Neural crest cell (in vitro differentiated cells): ENCODE data around the gene ACKR1. TPM values are rescaled to one million over a fixed set of nuclear protein-coding genes. Genes with fewer than 3 reads are reported as not detected.

ENCODE experiments used
- DNase-seq: peaks from one replicate; pipeline ENCODE4 v3.0.0; 2021; ENCODE audit warnings: low read depth, mixed read lengths, low spot score
- H3K27ac Mint-ChIP-seq: one replicate; pipeline ENCODE4 v1.8.0; 2021; ENCODE audit warnings: mild to moderate bottlenecking, mixed read lengths; ENCODE audit not compliant: unreplicated experiment
- H3K27me3 Mint-ChIP-seq: 2 replicates; pipeline ENCODE4 v1.8.0; 2021; ENCODE audit warnings: low read depth, mild to moderate bottlenecking, mixed read lengths
- H3K36me3 Mint-ChIP-seq: 2 replicates; pipeline ENCODE4 v1.8.0; 2021; ENCODE audit warnings: low read depth, mild to moderate bottlenecking, mixed read lengths
- H3K4me1 Mint-ChIP-seq: 2 replicates; pipeline ENCODE4 v1.8.0; 2021; ENCODE audit warnings: mixed read lengths
- H3K4me3 Mint-ChIP-seq: one replicate; pipeline ENCODE4 v1.8.0; 2021; ENCODE audit warnings: mild to moderate bottlenecking, mixed read lengths
- H3K9me3 Mint-ChIP-seq: 2 replicates; pipeline ENCODE4 v1.8.0; 2021; ENCODE audit warnings: mixed read lengths
- CTCF ChIP-seq: fragments of 200-600 bp; sonication (generic); conservative IDR thresholded peaks from 2 replicates; pipeline ENCODE4 v1.5.0; 2021; ENCODE audit warnings: antibody characterized with exemption, mild to moderate bottlenecking
- total RNA-seq: library from RNA; stranded (reverse); gene quantifications from 2 replicates; pipeline ENCODE4 v1.2.1, GENCODE V29; 2021

The ACKR1 gene
- total RNA-seq, 1 donor from 2014 or later = 0.98 TPM

DNA sequence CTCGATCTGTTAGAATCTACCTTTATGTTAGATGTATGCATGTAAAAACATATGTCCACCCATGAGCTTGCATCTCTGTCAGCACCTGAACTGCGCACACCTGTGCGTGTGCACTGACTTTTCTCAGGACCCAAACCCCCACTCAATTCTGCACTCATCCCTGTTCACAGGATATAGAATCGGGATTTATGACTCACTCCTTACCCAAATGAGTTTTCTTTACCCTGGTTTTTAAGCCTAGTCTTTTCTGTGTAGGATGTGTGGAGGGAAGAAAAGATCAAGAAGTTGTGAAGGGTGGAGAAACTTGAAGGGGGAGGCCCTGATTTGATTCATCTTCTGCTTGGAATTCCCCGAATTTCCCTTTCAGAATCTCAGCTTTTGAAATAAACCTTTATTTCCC is 2.4 kb downstream of the ACKR1 start:
- H3K27ac Mint-ChIP-seq = no peak overlapping the region
- DNase-seq = no peak
- peaks cover 6% of the 10 kb centered on the region for H3K4me1 Mint-ChIP-seq
- no peaks in the 10 kb centered on the region for H3K36me3 Mint-ChIP-seq
- H3K4me3 Mint-ChIP-seq = no peak overlapping the region
- no peaks in the 10 kb centered on the region for H3K9me3 Mint-ChIP-seq
- peaks cover 83% of the 10 kb centered on the region for H3K27me3 Mint-ChIP-seq
- no peak for TF ChIP-seq CTCF

DNA sequence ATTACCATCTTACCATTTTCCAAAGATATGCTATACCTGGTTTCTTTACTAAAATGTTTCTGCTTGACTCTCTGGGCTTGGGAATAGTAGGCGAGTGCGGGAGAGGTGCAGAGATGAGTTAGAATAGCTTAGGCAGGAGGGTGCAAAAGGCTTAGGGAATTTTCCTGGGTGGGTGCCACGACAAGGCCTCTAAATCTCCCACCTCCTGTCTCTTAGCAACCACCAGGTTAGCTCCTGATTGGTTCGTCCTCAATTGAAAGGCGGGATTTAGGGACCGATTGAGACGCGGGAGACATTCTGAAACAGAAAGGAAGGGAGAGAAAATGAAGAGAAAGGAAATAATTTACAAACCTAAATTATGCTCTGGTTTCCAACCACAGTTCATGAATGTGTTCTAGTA is 3.1 kb downstream of the ACKR1 start:
- no peaks in the 10 kb centered on the region for H3K9me3 Mint-ChIP-seq
- no peak overlapping the region for H3K4me3 Mint-ChIP-seq
- H3K36me3 Mint-ChIP-seq = no peaks in the 10 kb centered on the region
- DNase-seq = no peak
- peaks cover 6% of the 10 kb centered on the region for H3K4me1 Mint-ChIP-seq
- H3K27ac Mint-ChIP-seq = no peak overlapping the region
- no peak for TF ChIP-seq CTCF
- H3K27me3 Mint-ChIP-seq = peaks cover 90% of the 10 kb centered on the region

DNA sequence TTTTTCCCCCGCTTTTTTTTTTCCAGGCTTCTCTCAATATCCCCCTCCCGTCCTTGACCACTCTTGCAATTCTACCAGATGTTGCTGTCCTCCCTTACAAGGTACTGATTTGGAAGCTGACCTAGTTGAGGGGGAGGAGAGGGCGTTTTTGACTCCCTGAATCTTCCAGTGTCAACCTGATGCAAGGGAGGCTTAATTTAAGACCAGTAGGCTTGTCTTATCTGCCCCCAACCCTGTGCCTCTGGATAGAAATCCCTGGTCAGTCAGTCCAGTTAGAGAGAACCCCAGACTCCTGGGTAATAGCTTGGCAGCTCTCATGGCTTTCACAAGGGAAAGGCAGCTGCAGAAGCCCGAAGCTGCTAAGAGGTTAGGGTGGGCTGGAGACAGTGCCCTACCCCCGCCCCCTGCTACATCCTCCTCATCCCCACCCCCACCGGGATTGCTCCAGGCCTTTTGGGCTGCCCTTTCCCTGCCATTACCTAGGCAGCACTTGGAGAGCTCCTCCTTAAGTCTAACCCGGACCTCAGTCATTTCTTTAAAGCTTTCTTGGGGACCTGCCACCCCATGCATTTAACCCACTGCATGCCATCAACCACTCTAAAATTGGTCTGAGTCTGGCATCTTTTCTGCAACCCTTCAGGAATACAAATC is 3.6 kb downstream of the ACKR1 start:
- Mint-ChIP-seq H3K27me3 (peaks cover 92% of the 10 kb centered on the region), H3K4me3 (no peak overlapping the region), H3K36me3 (no peaks in the 10 kb centered on the region), H3K27ac (no peak overlapping the region), H3K4me1 (peaks cover 6% of the 10 kb centered on the region), H3K9me3 (no peaks in the 10 kb centered on the region)
- DNase-seq = no peak
- TF ChIP-seq CTCF = no peak

- no peaks in the 10 kb centered on the region for H3K36me3 Mint-ChIP-seq
- no peak for TF ChIP-seq CTCF
- H3K9me3 Mint-ChIP-seq = no peaks in the 10 kb centered on the region
- no peak overlapping the region for H3K4me3 Mint-ChIP-seq
- peaks cover 89% of the 10 kb centered on the region for H3K27me3 Mint-ChIP-seq
- DNase-seq = no peak
- peaks cover 6% of the 10 kb centered on the region for H3K4me1 Mint-ChIP-seq
- no peak overlapping the region for H3K27ac Mint-ChIP-seq
These were observed 4.4 kb downstream of the ACKR1 start for GRCh38 chr1:159209061-159209460.

DNA sequence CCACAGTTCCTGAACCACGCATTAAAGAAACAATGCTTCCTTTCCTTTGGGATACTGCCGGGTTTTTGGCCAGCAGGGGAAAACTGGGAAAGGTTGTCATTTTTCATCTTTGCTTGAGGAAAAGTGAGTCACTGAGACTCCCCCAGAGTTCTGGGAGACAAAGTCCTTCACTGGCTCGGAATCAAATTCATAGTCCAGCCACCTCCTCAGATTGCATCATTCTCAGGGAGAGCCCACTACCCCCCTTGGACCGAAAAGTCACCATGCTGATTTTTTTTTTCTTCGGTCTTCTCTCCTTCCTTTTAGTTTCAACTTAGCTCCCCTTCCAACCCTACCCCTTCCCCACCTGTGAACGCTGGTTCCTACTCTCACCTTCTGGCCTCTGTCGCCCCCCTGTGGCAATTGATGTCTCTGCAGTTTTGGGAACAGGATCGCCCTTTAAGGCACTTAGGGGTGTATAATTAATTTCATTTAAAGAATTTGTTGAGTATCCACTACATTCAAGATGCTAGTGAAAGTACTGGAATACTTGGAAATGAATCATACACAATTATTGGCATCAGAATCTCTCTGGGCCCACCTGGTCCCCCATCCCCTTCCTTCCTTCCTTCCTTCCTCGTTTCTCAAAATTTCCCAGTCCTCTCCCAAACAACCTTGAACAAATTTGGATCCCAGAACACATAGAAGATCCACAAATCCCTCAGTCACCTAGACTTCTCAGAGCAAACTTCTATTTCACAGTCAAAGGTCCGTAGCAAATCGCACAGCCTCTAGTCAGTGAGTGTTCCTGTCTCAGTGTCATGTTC is 6.9 kb downstream of the ACKR1 start:
- Mint-ChIP-seq H3K36me3 (no peaks in the 10 kb centered on the region), H3K4me1 (peaks cover 6% of the 10 kb centered on the region), H3K9me3 (no peaks in the 10 kb centered on the region), H3K27ac (no peak overlapping the region), H3K4me3 (no peak overlapping the region), H3K27me3 (peaks cover 89% of the 10 kb centered on the region)
- peak; percentile 61 for DNase-seq
- peak; percentile 93 for TF ChIP-seq CTCF
